H4 (cell line): ENCODE measurements around the gene TRPV5. TPM values are rescaled to one million over a fixed set of nuclear protein-coding genes. Genes with fewer than 3 reads are reported as not detected.
A peak's percentile ranks its signal among the peaks of the same experiment; 100 is the strongest.
"Not testable (repeated sequence)": the region's sequence is repeated elsewhere in the genome, so short reads cannot be mapped to it uniquely, and the experiment has no call there.

Source experiments
- DNase-seq: peaks from one replicate; pipeline ENCODE4 v3.0.0-alpha.2; 2015; ENCODE audit warnings: low spot score
- total RNA-seq: library from RNA; depleted of rRNA; stranded (reverse); fragments of >200 nt; shearing (Covaris generic); gene quantifications from 2 replicates; pipeline ENCODE4 v1.2.3, GENCODE V29; 2014; rRNA removed

Gene TRPV5
- total RNA-seq = not detected in 2 replicates

DNA sequence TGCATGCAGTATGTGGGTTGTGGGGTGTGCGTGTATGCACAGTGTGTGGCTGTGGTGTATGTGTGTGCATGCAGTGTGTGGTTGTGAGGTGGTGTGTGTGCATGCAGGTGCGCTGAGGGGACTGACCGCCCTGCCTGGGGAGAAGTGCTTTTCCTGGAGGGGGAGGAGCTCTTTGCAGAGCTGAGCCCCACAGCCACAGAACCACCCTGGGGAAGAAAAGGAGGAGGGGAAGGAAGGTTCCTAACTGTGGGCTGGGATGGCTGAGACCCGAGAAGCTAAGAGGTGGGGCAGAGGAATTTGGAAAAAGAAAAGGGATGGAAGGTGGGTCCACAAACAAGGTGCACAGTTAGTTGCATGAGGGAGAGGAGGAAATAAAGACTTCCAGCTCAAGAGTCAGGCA, at the start of gene TRPV5:
Gene TRPV5 (minus strand): TSS at position 123 of the 400 bp plus-strand sequence. CDS start 287 bp downstream, outside the sequence.
- no peak for DNase-seq

DNA sequence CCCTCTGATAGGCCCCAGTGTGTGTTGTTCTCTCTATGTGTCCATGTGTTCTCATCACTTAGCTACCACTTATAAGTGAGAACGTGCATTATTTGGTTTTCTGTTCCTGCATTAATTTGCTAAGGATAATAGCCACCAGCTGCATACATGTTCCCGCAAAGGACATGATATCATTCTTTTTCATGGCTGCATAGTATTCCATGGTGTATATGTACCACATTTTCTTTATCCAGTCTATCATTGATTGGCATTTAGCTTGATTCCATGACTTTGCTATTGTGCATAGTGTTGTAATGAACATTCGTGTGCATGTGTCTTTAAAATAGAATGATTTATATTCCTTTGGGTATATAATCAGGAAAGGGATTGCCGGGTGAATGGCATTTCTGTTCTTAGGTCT, 44.9 kb upstream of the TRPV5 start:
- not testable (repeated sequence) for DNase-seq

DNA sequence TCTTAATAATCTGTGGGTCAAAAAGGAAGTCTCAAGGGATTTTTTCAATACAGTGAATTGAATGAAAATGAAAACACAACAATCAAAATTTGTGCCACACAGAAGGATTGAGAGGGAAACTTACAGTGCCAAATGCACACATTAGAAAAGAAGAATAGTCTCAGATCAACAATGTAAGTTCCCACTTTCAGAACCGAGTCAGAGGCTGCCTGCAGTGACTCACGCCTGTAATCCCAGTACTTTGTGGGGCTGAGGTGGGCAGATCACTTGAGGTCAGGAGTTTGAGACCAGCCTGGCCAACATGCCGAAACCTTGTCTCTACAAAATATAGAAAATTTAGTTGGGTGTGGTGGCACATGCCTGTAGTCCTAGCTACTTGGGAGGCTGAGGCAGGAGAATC, 41.1 kb upstream of the TRPV5 start:
- no peak for DNase-seq

DNA sequence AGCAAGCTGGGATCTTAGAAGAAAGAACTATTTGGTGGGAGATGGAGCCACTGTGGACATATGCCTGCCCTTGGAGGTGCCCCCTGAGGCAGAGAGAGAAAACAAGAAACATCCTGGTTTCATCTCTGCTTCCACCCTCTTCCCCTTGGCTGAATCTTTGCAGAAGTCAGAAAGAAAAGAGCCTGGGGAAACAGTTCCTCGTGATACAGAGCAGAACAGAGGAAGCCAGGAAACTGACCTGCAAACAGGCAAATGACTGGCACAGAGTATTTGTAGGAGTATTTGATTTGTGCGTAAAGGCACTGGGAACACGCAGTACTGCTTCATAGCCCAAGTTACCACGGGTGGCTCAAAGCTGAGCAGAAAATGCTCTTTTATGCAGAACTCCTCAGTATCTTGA, 35.6 kb upstream of the TRPV5 start:
- no peak for DNase-seq

DNA sequence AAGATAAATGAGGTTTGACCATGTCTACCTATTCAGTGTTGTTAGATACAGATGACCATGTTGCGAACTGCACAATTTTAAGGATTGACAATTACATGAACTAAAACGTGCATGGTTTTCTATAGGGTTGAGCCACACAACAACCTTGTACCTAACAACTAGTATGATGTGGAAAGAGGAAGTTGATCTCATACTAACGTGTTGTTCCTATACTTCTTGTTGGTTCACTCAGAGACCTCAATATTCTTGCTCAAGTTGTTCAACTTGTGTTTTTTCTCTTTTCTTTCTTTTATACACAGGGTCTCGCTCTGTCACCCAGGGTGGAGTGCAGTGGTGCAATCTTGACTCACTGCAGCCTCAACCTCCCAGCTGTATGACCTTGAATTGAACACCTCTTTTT, 34.7 kb upstream of the TRPV5 start:
- no peak for DNase-seq

DNA sequence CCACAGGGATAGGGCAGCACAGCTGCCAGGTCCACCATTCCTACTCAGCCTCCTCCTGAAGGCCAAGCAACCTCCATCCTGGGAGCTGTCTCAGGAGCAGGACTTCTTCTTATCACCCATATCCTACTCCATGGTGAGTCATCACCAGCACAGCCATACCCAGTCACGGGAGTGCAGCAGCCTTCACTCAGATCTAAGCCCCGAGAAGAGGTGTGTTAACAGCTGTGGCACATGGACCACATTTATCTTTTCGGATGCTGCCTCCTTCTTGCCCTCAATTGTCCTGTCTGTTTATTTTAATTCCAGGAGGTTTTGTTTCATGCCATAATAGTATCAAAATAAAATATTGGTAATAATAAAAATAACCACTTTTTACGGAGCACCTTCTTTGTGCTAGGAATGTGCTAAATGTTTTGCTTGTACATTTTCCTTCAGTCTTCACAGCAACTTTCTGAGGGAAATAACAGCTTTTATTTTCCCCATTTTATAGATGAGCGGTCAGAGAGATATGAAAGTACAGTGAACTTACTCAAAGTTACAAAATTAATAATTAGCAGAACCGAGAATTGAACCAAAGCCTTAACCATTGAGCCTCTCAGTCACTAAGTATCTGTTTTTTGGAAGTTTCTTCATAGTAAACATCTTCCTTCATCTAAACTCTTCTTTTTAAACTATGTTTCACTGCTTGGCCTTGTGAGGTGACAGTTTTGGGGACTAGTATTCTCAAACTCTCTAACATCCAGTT, 31.1 kb upstream of the TRPV5 start:
- no peak for DNase-seq

DNA sequence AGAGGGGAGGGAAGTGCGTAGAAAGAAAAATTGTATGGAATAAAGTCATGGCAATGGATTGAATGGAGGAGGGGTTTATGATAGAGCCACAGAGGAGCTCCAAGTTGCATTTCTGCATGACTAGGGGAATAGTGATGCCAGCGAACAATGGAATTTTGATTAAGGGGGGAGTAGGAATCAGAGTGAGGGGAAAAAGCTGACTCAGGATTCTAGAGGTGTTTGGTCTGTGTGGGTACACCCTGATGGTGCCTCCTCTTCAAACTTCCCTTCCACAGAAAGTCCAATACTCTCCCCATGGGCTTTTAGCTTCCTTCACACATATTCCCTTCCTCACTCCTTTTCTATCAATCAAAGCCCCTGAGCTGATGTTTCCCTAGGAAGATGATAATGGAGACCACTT, 30.4 kb upstream of the TRPV5 start:
- no peak for DNase-seq

DNA sequence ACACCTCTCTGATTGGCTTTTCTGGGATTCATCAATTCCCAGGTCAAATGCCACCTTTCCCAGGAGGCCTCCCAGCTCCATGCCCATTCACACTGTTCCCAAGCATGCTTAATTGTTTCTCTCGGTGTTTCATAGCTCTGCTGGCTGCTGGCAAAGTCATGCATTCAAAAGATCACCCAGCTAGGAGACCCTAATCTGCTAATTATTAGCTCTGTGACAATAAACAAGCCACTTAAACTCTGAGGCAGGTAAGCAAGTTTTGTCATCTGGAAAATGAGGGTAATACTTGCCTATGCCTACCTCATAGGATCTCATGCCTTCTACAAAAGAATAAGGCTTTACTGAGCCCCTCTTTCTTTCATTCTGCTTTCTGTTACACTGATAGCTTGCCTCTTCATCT, 29.4 kb upstream of the TRPV5 start:
- DNase-seq = no peak

DNA sequence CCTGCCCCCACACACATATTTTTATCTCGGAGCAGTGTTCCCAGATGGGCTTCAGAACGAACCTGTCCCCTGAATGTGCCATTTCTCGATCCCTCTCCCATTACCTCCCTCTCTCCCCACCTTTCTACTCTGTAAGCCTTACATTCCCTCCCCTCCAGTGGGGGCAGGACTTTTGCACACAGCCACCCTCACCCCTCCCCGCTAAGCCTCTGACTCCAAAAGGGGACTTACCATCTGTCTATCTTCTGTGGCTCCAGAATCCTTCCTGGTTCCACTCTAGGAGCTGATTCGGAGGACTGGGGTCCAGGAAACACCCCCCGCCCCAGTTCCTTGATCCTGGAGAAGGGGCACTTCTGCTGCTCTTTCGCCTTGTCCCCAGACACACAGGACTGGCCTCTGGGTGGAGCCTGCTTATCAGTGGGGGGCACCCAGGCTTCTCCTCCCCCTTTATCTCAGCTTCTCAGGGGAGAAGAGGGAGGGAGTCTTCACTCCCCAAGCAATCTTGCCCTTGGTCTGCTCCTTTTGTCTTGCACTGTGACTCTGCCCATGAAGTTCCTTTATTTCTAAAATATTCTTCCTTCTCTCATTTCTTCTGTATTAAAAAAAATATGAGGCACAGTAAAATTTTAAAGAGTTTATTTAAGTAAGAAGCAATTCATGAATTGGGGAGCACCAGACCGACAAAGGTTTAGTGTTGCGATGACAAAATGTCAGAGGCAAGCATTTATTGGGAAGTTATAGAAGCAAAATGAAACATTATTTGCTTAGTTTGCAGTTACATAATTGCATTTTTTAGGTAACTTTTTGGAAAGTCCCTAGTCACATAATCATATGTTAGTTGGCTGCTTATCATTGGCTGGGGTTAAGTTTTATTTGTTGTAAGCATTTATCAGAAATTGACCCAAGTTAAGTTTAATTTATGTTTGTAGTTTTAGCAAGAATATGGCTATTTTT, 28.7 kb upstream of the TRPV5 start, which contains the start of gene KEL:
Gene KEL (minus strand): TSS at position 391 of the 954 bp plus-strand sequence. CDS start 157 bp downstream, at position 234.
- no peak for DNase-seq

DNA sequence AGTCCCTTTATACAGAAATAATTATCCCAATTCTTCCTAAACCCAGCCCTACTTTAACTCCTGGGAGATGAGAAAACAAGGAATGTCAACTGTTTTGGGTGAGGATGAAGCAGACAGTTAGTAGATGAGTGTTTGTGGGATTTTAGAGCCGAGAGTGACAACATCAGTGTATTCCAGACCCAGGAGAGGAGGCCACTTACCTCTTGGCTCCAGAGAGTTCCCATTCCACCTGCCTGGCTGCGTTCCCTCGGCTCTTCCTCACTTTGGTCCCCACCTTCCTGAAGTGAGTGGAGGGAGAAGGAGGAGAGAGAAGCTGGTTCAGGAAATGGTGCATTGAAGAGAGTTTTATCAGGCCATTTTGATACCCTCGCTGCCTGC, 28.0 kb upstream of the TRPV5 start:
- DNase-seq = no peak

DNA sequence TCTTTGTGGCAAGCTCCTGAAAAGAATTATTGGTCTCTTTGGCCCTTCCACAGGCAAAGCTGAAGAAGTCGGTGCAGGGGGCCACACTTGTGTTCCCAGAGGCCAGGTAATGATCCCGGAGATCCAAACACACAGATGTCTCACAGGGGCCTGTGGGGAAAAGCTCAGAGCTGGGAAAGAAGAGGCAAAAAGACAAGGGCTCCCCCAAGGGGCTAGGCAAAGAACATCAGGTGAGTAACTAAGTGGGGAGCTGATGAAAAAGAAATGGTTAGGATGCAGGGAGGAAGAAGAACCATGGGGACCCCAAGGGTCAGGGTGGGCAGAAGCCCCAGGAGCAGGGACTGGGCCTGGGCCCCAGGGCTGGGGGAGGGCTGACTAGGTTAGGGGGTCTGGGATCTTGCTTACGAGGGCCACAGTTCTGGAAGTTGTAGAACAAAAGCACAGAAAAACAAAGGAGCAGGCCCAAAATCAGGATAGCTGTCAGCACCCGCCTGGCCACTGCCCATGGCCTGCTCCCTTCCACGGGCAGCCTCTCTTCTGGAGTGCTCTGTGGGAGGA, 27.5 kb upstream of the TRPV5 start:
- no peak for DNase-seq

DNA sequence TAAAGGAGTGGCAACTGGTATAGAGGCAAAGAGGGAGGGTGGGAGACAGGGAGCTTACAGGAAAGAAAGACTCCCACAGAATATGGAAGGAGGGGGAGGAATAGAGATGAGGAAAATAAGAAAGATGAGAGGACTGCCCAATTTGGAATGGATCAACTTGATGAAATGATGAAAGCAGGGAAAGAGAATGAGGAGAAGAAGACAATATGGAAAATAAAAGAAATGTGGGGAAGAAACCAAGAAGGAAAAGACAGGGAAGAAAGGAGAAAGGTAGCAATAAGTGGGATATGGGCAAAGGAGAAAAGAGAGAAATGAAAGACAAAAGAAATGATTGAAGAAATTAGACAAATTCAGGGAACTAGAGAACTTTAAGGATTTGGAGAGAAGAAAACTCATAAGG, 25.7 kb upstream of the TRPV5 start:
- DNase-seq = no peak

DNA sequence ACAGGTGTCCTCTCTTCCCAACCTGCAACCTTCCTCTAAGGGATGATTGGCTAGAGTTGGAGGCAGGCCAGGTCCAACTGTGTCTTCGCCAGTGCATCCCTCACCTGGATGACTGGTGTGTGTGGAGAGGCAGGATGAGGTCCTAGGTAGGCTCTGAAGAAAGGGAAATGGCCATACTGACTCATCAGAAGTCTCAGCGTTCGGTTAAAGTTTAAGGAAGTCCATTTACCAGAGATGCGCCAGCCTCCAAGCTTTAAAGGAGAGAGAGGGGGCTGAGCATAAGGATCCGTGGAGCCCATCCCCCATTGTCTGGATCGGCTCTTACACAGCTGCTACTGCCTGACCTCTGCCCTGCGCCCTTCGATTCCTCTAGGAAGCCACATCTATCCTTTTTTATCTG, 24.2 kb upstream of the TRPV5 start:
- no peak for DNase-seq

DNA sequence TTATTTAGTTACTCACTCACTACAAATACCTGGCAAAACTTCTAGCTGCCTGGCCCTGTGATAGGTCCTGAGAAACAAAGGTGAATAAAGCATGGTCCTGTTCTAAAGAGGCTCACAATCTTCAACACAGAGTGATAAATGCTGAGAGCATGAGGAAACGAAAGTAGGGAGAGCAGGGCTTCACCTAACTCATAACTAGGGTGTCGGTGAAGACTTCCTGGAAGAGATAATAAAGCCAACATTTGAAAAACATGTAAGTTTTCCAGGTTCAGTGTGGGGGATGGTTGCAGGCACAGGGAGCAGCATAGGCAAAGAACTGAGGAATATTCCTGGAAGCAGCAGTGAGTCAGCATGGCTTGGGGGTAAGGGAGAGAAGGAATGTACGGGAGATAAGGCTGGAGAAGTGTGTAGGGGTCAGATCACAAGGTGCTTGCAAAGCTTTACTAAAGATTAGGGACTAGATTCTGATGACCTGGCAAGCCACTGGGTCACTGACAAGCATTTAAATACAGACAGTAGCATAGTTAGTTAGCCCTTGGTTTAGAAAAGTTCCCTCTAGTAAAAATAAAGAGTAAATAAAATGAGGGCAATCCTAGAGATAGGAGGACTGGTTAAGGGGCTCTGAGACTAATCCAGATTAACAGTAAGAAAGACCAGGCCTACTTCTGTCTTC, 23.5 kb upstream of the TRPV5 start:
- DNase-seq = peak; percentile 33

DNA sequence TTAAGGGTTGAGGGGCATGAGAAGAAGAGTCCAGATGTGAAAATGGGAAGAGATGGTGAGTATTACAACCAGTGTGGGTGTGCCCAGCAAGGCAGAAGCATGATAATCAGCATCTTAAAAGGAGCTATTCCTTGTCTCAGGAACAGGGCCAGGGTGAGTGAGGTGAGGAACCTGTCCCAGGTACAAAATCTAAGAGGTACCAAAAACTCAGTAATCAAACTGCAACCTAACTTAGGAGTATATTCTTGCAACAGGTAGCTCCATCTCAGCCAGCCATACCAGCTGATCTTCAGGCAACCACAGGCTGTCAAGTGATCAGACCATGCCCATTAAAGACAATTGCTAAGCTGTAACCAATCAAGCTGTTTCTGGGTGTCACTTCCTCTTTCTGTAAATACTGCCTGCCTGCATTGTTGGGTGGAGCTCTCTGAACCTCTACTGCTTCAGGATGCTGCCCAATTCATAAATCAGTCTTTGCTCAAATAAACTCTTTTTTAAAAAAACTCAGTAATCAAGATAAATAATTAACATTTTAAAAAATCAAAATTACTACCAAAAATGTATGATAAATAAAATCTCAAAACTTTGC, 21.2 kb upstream of the TRPV5 start:
- DNase-seq = no peak

DNA sequence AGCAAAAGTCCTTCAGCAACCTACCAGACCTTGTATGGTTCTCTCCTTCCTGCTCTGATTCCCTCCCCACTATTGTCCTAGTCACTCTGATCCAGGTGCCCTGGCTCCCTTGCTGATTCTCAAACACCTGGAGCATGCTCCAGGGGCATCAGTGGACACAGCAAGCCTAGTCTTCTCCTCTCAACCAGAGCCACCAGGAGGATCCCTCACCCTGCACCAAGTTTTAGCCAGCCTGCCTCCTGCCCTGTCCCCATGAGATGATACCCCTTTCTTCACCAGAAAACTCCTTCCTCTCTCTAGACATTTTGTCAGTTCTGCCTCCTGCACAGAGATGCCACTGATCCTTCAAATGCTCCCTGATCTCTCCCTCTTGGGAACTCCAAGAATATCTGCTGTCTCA, 16.7 kb upstream of the TRPV5 start:
- no peak for DNase-seq

DNA sequence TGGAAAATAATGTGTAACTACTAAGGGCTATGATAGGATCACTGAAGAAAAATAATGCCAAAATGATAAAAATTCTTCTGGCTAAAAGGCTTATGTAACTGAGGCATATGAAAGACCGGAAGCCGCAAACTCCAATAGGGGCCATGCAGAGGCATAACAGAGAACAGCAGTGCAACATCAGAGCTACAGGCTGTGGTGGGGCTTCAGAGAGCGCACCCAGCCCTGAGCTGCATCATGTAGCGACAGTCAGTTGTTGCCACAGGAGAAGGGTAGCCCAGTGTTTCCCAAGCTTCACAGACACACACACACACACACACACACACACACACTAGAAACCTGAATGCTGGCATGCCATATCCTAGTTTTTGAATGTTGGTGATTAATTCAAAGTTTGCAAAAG, 15.1 kb upstream of the TRPV5 start:
- DNase-seq = no peak

DNA sequence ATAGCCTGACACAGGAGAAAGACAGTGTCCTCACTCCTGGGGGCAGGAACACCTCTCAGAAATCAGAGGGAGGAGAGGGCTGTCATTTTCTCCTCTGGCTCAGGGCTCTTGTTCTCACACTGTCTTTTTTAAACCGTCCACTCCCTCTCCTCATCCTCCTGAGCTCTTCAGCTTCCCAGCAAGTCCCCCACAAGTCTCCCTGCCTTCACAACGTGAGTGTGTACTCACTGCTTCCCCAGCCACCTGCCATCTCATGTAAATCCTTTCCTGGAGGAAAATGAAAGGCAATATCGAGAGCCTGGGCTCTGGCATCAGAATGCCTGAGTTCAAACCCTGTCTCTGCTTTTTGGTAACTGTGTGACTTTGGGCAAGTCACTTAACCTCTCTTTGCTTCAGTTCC, 11.5 kb upstream of the TRPV5 start:
- DNase-seq = no peak

DNA sequence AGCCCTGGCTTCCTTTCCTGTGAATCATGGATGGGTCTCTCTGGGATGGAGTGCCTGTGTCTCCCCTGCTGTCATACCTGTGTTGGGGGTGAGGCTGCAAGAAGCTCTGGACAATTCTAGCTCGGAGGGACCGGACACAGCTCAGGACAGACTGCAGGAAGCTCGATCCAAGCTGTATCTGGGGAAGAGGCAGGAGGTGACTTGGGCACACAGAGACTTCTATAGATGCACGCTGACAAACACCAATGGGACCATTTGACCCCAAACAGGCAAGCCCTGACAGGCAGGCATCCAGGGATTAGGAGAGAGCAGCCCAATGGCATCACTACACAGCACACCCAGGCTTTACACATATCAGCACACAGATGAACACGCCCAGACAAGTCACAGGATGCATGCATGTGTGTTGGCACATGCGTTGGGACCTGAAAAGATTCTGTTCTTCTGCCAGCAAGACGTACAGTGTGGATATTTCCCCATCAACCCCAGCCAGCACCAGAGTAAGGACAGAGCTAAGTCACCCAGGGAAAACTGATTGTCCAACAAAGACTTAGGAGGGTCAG, 10.2 kb upstream of the TRPV5 start:
- no peak for DNase-seq

DNA sequence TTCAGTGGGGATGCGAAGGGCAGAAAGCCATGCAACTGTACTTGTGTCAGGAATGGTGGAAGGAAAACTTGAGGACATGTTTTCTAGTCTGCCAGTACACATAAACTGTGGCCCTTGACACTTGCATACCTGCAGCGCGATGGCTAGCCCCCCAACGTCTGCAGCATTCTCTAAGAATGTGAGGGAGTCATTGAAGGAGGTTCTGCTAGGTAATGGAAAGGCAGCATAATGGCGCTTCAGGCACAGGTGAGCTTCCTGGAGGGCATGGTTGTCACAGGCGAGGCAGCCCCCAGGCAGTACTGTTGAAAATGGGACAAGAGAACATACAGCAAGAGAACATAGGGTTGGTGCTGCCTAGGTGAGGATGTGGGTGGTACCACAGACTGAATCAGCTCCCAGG, 9.2 kb upstream of the TRPV5 start:
- no peak for DNase-seq

DNA sequence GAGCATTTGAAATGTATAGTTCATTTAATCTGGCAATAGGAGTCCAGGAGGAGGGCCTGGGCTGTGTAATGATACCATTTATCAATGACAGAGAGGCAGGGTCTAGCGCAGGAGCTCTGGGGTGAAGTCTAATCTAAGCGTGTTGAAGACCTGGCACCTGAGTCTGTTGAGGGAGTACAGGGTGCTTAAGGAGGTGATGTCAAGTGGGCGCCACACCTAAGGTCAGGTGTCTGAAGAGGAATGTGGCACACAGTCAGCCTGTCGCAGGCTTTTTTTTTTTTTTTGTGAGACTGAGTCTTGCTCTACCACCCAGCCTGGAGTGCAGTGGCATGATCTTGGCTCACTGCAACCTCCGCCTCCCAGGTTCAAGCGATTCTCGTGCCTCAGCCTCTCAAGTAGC, 8.0 kb upstream of the TRPV5 start:
- no peak for DNase-seq
